Central memory CD4-positive, alpha-beta T cell (primary cell): ENCODE results near the gene GPRC5C.
A peak's percentile ranks its signal among the peaks of the same experiment; 100 is the strongest.

ENCODE experiments used
- DNase-seq: peaks from one replicate; pipeline ENCODE4 v3.0.0; 2022

GPRC5C gene

GRCh38 chr17:74453665-74454196, 21.8 kb downstream of the GPRC5C start:
- no peak for DNase-seq

DNA sequence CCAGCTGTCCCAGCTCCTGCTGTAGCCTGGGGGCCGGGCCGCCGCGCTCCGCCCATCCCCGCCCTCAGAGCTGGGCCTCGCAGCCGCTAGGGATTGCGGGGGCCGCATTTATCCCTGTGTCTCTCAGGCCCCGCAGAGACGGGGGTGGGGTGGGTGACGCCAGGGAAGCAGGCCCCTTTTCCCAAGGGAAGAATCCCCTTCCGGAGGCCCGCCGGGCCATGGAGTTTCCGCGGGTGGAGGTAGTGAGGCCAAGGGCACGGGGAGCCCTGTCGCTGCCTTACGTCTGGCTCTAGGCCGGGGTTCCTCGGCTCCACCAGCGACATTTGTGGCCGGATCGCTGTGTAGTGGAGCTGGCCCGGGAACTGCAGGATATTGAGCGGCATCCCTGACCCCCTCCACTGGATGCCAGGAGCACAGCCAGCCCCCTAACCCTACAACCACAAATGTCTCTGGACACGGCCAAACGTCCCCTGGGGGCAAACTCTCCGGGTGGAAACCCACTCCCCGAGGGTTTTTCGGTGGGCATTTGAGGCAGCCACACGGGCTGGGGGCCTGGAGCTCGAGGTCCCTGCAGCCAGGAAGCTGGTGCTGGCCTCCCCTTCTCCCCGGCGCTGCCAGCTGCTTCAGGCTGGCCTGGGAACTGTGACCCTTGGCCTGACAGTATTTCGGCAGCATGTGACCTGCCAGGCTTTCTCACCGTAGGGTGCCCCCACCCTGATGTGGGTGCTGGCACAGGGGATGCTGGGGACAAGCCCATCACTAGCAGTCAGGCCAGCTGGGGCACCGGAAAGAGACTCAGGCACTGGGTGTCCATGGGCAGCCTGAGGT, 22.5 kb downstream of the GPRC5C start:
- peak; percentile 52 for DNase-seq

- no peak for DNase-seq
Observed at GRCh38 chr17:74455025-74455545, 23.2 kb downstream of the GPRC5C start.

DNA sequence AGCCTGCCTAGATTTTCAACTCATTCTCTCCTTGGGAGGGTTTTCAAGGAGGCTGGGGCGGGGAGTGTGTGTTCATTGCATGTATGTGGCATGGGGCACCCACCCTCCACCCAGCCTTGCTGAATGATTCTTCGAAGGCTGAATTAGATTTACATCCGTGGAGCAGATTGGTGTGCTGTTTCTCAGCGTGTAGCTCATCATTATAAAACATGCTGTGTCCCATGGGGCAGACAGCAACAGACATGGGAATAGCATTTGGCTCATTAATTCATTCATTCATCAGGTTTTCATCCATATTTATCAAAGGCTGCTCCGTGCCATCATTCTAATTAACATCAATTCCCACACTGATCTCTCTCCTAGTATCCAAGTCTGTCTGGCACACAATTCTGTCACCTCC, 23.9 kb downstream of the GPRC5C start:
- DNase-seq: no peak

GRCh38 chr17:74457146-74457819, 25.4 kb downstream of the GPRC5C start:
- peak; percentile 55 for DNase-seq

GRCh38 chr17:74457820-74458166, 25.9 kb downstream of the GPRC5C start:
- DNase-seq: no peak

DNA sequence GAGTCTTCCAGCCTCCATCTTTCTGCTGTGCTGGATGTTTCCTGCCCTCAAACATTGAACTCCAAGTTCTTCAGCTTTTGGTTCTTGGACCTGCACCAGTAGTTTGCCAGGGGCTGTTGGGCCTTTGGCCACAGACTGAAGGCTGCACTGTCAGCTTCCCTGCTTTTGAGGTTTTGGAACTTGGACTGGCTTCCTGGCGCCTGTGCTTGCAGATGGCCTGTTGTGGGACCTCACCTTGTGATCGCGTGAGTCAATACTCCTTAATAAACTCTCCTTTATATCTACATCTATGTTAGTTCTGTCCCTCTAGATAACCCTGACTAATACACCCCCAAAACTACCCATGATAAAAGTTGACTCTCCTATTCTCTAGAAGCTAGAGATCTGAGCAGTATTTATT, 26.9 kb downstream of the GPRC5C start:
- no peak for DNase-seq

- no peak for DNase-seq
Observed at GRCh38 chr17:74459622-74460021, 27.7 kb downstream of the GPRC5C start.

GRCh38 chr17:74460241-74460640, 28.4 kb downstream of the GPRC5C start:
- no peak for DNase-seq

- no peak for DNase-seq
Observed at GRCh38 chr17:74460996-74461395, 29.1 kb downstream of the GPRC5C start.

DNA sequence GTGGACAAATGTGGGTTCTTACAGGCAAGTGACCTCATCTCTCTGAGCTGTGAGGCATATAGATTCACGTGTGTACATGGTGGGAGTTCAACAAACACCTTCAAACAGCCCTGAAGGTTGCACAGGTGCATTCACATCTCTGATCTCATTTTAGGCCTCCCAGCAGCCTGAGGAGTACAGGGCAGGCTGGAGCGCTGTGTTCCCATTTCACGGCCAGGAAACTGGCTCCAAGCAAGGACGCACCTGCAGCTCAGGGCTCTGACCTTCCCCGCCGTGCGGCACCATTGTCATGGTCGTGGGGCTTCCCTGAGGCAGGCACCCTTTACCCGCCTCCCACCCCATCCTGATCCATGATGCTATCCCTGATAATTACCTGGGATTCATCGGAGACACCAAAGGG, 29.7 kb downstream of the GPRC5C start:
- no peak for DNase-seq

DNA sequence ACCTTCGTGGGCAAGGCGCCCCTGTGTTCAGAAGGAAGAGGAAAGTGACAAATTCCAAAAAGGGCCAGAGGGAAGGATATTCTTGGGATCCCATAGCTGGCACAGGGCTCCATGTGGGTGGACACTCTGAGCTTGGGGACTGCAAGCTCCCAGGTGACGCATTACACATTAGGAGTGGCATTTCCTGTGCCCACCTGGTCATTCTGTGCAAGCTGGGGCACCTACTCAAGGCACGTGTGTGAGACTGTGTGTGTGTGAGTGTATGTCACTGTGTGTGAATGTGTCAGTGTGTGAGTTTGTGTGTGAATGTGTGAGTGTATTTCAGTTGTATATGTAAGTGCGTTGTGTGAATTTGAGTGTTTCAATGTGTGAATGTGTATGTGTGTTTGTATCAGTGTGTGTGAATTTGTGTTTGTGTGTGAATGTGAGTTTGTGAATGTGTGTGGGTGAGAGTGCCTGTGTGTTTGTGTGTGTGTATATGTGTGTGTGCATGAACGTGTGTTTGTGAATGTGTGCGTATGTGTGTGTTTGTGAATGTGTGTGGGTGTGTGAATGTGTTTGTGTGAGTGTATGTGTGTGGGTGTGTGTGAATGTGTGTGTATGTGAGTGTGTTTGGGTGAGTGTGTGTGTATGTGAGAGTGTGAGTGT, 33.0 kb downstream of the GPRC5C start:
- DNase-seq: no peak

GRCh38 chr17:74465378-74466110, 33.7 kb downstream of the GPRC5C start:
- DNase-seq: no peak

- no peak for DNase-seq
Observed at GRCh38 chr17:74466111-74466827, 34.4 kb downstream of the GPRC5C start, which contains the start of gene CD300A. Gene CD300A, plus strand, starts transcription at chr17:74466634. Its CDS starts 70 bp downstream, at chr17:74466704.

DNA sequence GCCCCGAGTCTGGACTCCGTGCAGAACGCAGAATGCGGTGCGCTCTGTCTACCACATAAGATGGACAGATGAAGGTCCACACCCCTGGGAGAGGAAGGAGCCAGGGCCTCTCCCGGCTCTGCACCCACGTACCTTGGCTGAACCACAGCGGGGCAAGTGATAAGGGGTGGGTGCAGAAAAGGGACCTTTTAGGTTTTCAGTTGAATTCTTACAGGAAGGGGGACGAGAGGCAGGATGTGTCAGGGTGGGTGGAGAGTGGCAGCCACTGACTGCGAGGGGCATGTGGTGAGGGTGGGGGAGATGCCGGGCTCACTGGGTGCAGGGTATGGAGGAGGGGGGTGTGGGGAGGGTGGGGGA, 34.9 kb downstream of the GPRC5C start:
- DNase-seq: no peak

GRCh38 chr17:74467221-74467951, 35.5 kb downstream of the GPRC5C start:
- no peak for DNase-seq

DNA sequence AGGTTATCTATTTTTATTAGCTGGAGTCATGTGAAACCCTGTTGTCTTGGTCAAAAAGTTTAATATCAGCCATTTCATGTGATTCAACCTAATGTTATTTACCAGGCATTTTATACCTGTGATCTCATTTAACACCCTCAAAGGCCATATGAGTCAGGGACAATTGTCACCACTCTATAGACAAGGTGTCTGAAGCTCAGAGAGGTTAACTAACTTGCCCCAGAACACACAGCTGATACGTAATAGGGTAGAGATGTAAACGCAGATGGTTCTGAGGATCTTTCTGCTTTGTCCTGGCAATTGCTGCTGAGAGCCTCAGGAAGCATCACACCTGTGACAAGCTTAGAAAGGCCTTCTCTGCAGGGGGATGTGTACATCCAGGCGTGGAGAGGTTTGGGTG, 39.5 kb downstream of the GPRC5C start:
- DNase-seq: no peak

- no peak for DNase-seq
Observed at GRCh38 chr17:74472890-74473289, 41.0 kb downstream of the GPRC5C start.

DNA sequence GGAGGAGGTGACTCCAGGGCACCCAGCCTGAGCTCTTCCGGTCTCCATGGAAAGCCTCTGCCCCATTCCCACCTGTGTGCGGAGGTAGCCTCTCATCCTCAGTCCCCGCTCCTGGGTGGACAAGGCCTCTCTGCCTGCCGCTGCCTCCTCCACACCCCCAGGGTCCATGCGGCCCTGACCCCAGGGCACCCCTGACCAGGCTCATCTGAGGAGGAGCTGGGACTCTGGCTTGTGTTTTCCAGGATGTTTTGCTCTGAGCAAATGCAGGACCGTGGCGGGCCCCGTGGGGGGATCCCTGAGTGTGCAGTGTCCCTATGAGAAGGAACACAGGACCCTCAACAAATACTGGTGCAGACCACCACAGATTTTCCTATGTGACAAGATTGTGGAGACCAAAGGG, 41.4 kb downstream of the GPRC5C start:
- no peak for DNase-seq

DNA sequence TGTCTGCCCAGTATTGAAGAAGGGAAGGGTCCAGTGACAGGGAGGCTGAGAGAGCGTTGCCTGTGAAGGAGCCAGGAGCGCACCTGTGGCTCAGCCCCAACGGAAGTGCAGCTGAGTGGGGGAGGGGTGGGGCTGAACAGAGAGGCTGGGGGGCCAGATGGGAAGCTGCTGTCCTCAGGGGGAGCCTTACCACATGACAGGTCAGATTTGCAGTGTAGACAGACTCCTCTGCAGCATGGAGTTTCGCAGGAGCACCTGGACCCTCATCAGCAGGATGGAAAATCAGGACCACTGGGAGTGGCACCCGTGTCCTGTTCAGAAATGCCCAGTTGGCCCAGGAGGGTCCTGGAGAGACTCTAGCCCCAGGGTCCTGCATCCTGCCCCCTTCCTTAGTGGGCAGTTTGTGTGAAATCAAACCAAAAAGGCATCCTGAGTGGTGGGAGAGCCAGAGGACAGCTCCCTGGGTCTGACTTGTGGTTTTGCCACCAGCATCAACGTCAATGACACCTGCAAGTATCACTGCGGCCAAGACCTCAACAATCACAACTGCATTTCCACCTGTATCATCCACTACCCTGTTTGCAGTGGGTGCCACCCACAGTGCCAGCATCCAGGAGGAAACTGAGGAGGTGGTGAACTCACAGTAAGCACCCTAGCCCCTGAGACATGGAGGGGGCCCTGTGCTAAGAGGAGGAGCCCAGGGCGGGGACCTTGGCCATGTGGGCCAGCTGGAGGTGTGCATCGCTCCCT, 42.3 kb downstream of the GPRC5C start:
- DNase-seq: peak; percentile 43

DNA sequence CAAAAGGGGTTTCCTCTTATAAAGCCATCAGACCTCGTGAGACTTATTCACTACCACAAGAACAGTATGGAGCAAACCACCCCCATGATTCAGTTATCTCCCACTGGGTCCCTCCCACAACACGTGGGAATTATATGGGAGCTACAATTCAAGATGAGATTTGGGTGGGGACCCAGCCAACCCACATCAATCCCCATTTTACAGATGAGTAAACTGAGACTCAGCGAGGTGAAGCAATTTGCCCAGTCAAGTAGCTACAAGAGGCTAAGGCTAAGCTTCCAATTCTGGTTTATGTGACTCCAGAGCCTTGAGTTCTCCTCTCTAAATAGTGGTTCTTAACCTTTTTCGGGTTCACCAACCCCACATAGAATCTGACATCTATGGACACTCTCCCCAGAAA, 43.3 kb downstream of the GPRC5C start:
- DNase-seq: no peak
